Mucosa of rectum (tissue), 2 donors: Measurements from ENCODE around the gene OVOL1.
A peak's percentile ranks its signal among the peaks of the same experiment; 100 is the strongest.

Experiments used
- H3K27ac ChIP-seq, 2 donors: one replicate each; pipeline ENCODE4 v1.7.0; 2013; ENCODE audit warnings: inconsistent platforms in 2 of 2, low read depth in 2 of 2, low read length in 2 of 2
- H3K27me3 ChIP-seq, 2 donors: one replicate each; pipeline ENCODE4 v1.7.0; 2013; ENCODE audit warnings: low read length in 2 of 2; ENCODE audit not compliant: control insufficient read depth in 2 of 2, insufficient read depth in 2 of 2
- H3K36me3 ChIP-seq, 2 donors: one replicate each; pipeline ENCODE4 v1.7.0; 2013; ENCODE audit warnings: low read length in 2 of 2; ENCODE audit not compliant: control insufficient read depth in 2 of 2, insufficient read depth in 2 of 2
- H3K4me1 ChIP-seq, 2 donors: one replicate each; pipeline ENCODE4 v1.7.0; 2013; ENCODE audit warnings: low read length in 2 of 2, mild to moderate bottlenecking in 1 of 2; ENCODE audit not compliant: control insufficient read depth in 2 of 2, insufficient read depth in 2 of 2
- H3K4me3 ChIP-seq, 2 donors: one replicate each; pipeline ENCODE4 v1.7.0; 2013; ENCODE audit warnings: low read length in 2 of 2
- H3K9ac ChIP-seq, 2 donors: one replicate each; pipeline ENCODE4 v1.7.0; 2013; ENCODE audit warnings: low read length in 2 of 2, low read depth in 1 of 2, mild to moderate bottlenecking in 1 of 2
- H3K9me3 ChIP-seq, 2 donors: one replicate each; pipeline ENCODE4 v1.7.0; 2013; ENCODE audit warnings: low read length in 2 of 2; ENCODE audit not compliant: control insufficient read depth in 2 of 2
- donor health status: healthy.
- donor health status: Normal muscosa, but diverticular disease.

OVOL1 gene

DNA sequence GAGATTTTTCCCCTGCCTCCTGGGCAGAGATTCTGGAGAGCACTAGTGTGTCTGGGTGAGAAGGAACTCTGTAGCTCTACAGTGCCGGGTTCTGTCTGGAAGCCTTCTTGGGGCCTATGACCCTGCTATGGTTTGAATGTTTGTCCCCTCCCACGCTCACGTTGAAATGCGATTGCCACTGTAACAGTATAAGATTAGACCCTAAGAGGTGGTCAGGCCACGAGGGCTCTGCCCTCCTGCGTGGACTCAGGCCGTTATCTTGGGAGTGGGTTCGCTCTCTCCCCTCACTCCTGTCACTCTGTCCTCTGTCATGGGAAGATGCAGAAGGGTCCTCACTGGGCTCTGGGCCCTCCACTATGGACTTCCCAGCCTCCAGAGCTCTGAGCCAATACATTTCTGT, 9.6 kb upstream of the OVOL1 start:
- H3K4me3 ChIP-seq = no peak overlapping the region
- H3K9me3 ChIP-seq = no peaks in the 10 kb centered on the region
- H3K9ac ChIP-seq = no peak overlapping the region
- H3K36me3 ChIP-seq = peaks cover 4 to 21% of the 10 kb centered on the region in 2 donors
- H3K27me3 ChIP-seq = no peaks in the 10 kb centered on the region
- no peak overlapping the region for H3K27ac ChIP-seq
- H3K4me1 ChIP-seq = peaks cover 10 to 11% of the 10 kb centered on the region in 2 donors

DNA sequence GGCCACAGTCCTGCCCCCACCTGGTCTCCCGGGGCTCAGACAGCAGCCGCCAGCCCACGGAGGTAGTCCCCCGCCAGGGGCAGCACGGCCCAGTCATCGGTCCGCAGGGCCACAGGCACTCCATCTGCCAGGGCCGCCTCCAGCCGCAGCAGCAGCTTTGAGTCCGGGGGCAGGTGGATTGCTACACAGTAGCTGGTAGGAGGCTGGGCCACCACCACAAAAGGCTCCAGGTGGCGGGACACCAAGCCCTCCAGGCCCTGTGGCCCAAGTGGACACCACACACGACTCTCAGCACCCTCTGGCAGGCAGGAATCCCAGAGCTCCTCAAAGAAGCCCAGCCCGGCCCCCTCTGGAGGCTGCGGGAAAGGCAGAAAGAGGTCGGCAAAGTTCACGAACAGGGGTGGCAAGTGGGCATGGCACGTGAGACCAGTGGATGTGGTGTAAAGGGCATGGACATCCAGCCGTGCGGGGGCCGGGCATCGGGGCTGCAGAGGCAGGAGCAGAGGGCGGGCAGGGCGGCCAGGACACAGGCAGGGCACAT, 9.0 kb upstream of the OVOL1 start:
- no peak overlapping the region for H3K9ac ChIP-seq
- no peak overlapping the region for H3K4me3 ChIP-seq
- H3K27ac ChIP-seq = no peak overlapping the region
- H3K4me1 ChIP-seq = peaks cover 10 to 11% of the 10 kb centered on the region in 2 donors
- no peaks in the 10 kb centered on the region for H3K9me3 ChIP-seq
- H3K36me3 ChIP-seq = peaks cover 4 to 21% of the 10 kb centered on the region in 2 donors
- H3K27me3 ChIP-seq = no peaks in the 10 kb centered on the region

DNA sequence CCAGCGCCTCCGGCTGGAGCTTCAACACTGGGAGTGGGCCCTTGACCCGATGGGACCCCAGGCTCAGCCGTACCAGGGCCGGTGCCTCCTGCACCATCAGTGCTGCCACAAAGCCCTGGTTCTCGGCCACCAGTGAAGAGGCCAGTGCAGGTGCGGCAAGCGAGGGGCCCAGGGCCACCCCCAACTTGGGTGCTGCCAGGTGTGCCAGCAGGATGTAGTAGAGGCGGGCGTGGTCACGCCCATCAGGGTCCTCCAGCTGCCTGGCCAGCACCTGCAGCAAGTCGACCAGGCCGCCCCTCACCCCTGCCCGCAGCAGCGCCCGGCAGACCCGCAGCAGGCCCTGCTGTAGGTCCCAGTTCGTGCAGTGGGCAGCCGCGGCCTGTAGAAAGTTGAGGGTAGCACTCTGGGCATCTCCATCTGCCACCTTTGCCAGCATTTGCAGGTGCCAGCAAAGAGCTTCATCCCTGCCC, 8.4 kb upstream of the OVOL1 start:
- Histone ChIP-seq H3K27ac (no peak overlapping the region), H3K27me3 (no peaks in the 10 kb centered on the region), H3K4me3 (no peak overlapping the region), H3K4me1 (peaks cover 10 to 11% of the 10 kb centered on the region in 2 donors), H3K36me3 (peaks cover 4 to 21% of the 10 kb centered on the region in 2 donors), H3K9ac (no peak overlapping the region), H3K9me3 (no peaks in the 10 kb centered on the region)

GRCh38 chr11:65778901-65779668, 7.8 kb upstream of the OVOL1 start:
- H3K9ac ChIP-seq = no peak overlapping the region
- no peak overlapping the region for H3K27ac ChIP-seq
- H3K4me1 ChIP-seq = peaks cover 10 to 11% of the 10 kb centered on the region in 2 donors
- no peaks in the 10 kb centered on the region for H3K9me3 ChIP-seq
- H3K4me3 ChIP-seq = peak overlapping the region; percentile 78 to 88
- peaks cover 4 to 21% of the 10 kb centered on the region in 2 donors for H3K36me3 ChIP-seq
- no peaks in the 10 kb centered on the region for H3K27me3 ChIP-seq

DNA sequence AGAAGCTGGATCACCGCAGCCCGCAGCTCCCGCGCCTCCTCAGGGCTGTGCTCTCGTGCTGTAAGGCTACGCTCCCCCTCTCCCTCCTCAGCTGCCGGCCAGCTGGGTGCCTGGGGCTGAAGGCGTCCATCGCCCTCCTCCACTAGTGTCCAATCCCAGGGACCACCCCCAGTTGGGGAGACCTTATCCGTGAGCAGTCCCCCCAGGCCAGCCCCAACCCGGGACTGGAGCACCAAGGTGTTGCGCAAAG, 7.3 kb upstream of the OVOL1 start:
- H3K4me3 ChIP-seq = peak overlapping the region; percentile 78 to 88
- H3K27me3 ChIP-seq = no peaks in the 10 kb centered on the region
- H3K4me1 ChIP-seq = peaks cover 10 to 11% of the 10 kb centered on the region in 2 donors
- peak overlapping the region; percentile 32 to 86 for H3K9ac ChIP-seq
- H3K27ac ChIP-seq = peak overlapping the region in 1 of 2 donors; percentile 79
- peaks cover 4 to 21% of the 10 kb centered on the region in 2 donors for H3K36me3 ChIP-seq
- H3K9me3 ChIP-seq = no peaks in the 10 kb centered on the region

DNA sequence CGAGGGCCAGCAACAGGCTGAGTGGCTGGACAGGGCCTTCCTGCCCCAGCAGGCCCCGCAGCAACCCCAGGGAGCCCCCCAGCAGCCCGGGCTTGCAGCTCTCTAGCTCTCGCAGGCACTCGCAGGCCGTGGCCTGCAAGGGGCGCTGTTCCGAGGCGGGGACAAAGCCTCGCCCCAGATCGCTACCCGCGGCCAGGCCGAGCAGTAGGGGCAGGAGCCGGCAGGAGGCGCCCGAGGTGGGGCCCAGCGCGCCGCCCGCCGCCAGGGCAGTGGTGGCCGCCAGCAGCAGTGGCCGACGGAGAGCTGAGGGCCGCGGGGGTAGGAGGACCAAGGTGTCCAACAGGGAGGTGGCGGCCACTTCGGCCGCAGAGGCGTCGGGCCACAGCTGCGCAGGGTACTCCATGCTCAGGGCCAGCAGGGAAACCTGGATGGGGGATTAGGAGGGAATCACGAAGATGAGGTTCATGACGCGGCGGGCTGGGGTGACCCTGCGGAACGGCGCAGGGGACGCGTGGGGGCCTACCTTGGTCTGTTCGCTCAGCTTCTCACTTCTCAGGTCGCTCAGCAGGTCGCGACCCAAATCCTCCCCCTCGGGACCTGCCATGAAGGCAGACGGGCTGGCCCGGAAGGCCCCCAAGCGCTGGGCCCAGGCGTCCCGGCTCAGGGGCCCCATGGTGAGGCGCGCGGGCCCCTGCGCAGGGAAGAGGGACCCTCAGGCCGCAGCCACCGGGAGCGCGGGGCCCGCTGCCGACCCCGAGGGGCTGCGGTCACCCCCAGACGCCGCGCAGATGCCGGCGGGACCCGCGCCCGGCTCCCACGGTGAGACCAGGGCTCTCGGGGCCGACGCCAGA, 6.7 kb upstream of the OVOL1 start:
- Histone ChIP-seq H3K27me3 (no peaks in the 10 kb centered on the region), H3K9me3 (no peaks in the 10 kb centered on the region), H3K36me3 (peaks cover 4 to 21% of the 10 kb centered on the region in 2 donors), H3K4me3 (peak overlapping the region; percentile 78 to 88), H3K4me1 (peaks cover 10 to 11% of the 10 kb centered on the region in 2 donors), H3K27ac (peak overlapping the region; percentile 77 to 79), H3K9ac (peak overlapping the region; percentile 77 to 86)

DNA sequence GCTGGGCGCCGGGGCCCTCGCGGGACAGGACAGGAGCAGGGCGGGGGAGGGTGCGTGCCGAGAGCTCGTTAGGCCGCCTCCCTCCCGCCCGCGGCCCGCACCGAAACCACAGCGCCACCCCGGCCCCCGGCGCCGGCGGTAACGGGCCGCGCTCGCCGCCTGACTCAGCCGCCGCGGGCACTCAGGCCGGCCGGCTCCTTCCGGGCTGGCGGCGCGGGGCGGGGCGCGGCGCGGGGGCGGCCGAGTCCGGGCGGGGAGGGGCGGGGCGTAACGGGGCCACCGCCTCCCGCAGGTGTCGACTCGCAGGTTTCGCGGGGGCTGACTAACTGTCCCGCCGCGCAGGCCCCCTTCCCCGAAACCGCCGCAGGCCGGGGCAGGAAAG, 6.1 kb upstream of the OVOL1 start, which contains the start of gene AP5B1:
TSS of gene AP5B1 (minus strand) at position 207 of the 382 bp plus-strand sequence. CDS start 385 bp downstream, outside the sequence.
- Histone ChIP-seq H3K36me3 (peaks cover 4 to 21% of the 10 kb centered on the region in 2 donors), H3K9me3 (no peaks in the 10 kb centered on the region), H3K4me1 (peaks cover 10 to 11% of the 10 kb centered on the region in 2 donors), H3K9ac (peak within 1 kb of the TSS; percentile 77 to 86), H3K4me3 (peak within 1 kb of the TSS; percentile 78 to 88), H3K27ac (peak within 1 kb of the TSS; percentile 77 to 79), H3K27me3 (no peaks in the 10 kb centered on the region)

- Histone ChIP-seq H3K36me3 (peaks cover 4 to 21% of the 10 kb centered on the region in 2 donors), H3K9ac (peak overlapping the region in 1 of 2 donors; percentile 62), H3K9me3 (no peaks in the 10 kb centered on the region), H3K27ac (no peak overlapping the region), H3K4me3 (peak overlapping the region; percentile 41 to 52), H3K27me3 (peaks cover 0 to 2% of the 10 kb centered on the region in 2 donors), H3K4me1 (peaks cover 10 to 15% of the 10 kb centered on the region in 2 donors)
Measured at GRCh38 chr11:65781152-65781961, 5.5 kb upstream of the OVOL1 start.

- no peak overlapping the region for H3K9ac ChIP-seq
- H3K36me3 ChIP-seq = peaks cover 4 to 17% of the 10 kb centered on the region in 2 donors
- no peaks in the 10 kb centered on the region for H3K9me3 ChIP-seq
- no peak overlapping the region for H3K4me3 ChIP-seq
- no peak overlapping the region for H3K27ac ChIP-seq
- peaks cover 0 to 2% of the 10 kb centered on the region in 2 donors for H3K27me3 ChIP-seq
- H3K4me1 ChIP-seq = peaks cover 10 to 16% of the 10 kb centered on the region in 2 donors
Measured at GRCh38 chr11:65781962-65782815, 4.7 kb upstream of the OVOL1 start.
